SU-DHL-6 (cell line): ENCODE data around the gene SUSD6.

Source experiments
- H2AFZ ChIP-seq: fragments of 200-600 bp; sonication (generic); 2 replicates; pipeline ENCODE4 v1.6.1; 2014; ENCODE audit warnings: low read depth, mild to moderate bottlenecking, moderate library complexity, mixed read lengths, antibody characterized with exemption, low read length; ENCODE audit not compliant: severe bottlenecking
- H3F3A ChIP-seq: fragments of 200-600 bp; shearing (Covaris generic); 2 replicates; pipeline ENCODE4 v1.6.0; 2016; ENCODE audit warnings: antibody characterized with exemption, mild to moderate bottlenecking; ENCODE audit not compliant: insufficient read depth
- H3K27ac ChIP-seq: fragments of 200-600 bp; sonication (generic); 2 replicates; pipeline ENCODE4 v1.5.1; 2016; ENCODE audit warnings: low read depth, mild to moderate bottlenecking, low read length, moderate library complexity, mixed read lengths
- H3K27me3 ChIP-seq: fragments of 200-600 bp; sonication (generic), shearing (Covaris generic); 2 replicates; pipeline ENCODE4 v1.6.0; 2014; ENCODE audit warnings: mild to moderate bottlenecking, low read length
- H3K36me3 ChIP-seq: fragments of 200-600 bp; sonication (generic); 2 replicates; pipeline ENCODE4 v1.6.1; 2014; ENCODE audit warnings: mild to moderate bottlenecking, low read length, mixed read lengths
- H3K4me2 ChIP-seq: fragments of 300-600, 200-600 bp; shearing (Covaris generic), sonication (generic); 2 replicates; pipeline ENCODE4 v1.6.0; 2014; ENCODE audit warnings: low read length, low read depth, mild to moderate bottlenecking; ENCODE audit not compliant: poor library complexity, severe bottlenecking
- H3K4me3 ChIP-seq: fragments of 200-600 bp; sonication (generic); 2 replicates; pipeline ENCODE4 v1.5.1; 2014; ENCODE audit warnings: antibody characterized with exemption, low read length, mild to moderate bottlenecking, mixed read lengths; ENCODE audit not compliant: insufficient read depth, poor library complexity, severe bottlenecking
- H3K79me2 ChIP-seq: fragments of 200-600 bp; sonication (generic); 2 replicates; pipeline ENCODE4 v1.6.1; 2014; ENCODE audit warnings: mild to moderate bottlenecking, low read length, moderate library complexity; ENCODE audit not compliant: insufficient read depth
- H3K9ac ChIP-seq: fragments of 200-600 bp; sonication (generic); 2 replicates; pipeline ENCODE4 v1.7.0; 2014; ENCODE audit warnings: mild to moderate bottlenecking, low read length
- H3K9me2 ChIP-seq: fragments of 200-600 bp; sonication (generic); replicated peaks from 2 replicates; pipeline ENCODE4 v1.6.1; 2014; ENCODE audit warnings: low read length; ENCODE audit not compliant: insufficient read depth
- H3K9me3 ChIP-seq: fragments of 200-600 bp; sonication (generic); 2 replicates; pipeline ENCODE4 v1.6.1; 2014; ENCODE audit warnings: low read length, mixed read lengths; ENCODE audit not compliant: insufficient read depth
- H4K20me1 ChIP-seq: fragments of 200-600 bp; sonication (generic); 2 replicates; pipeline ENCODE4 v1.6.1; 2014; ENCODE audit warnings: low read depth, mild to moderate bottlenecking, antibody characterized with exemption, low read length, moderate library complexity, mixed read lengths
- CTCF ChIP-seq: fragments of 200-600 bp; sonication (generic); IDR thresholded peaks from one replicate; pipeline ENCODE4 v1.5.1; 2017; ENCODE audit warnings: antibody characterized with exemption, mild to moderate bottlenecking, low read length, moderate library complexity; ENCODE audit not compliant: insufficient read depth, poor library complexity, severe bottlenecking
- EZH2phosphoT487 ChIP-seq: fragments of 200-600 bp; sonication (generic), shearing (Covaris generic); conservative IDR thresholded peaks from 2 replicates; pipeline ENCODE4 v1.6.1; 2018; ENCODE audit warnings: mild to moderate bottlenecking, antibody characterized with exemption, low read length, moderate library complexity, mixed read lengths

SUSD6 gene

DNA sequence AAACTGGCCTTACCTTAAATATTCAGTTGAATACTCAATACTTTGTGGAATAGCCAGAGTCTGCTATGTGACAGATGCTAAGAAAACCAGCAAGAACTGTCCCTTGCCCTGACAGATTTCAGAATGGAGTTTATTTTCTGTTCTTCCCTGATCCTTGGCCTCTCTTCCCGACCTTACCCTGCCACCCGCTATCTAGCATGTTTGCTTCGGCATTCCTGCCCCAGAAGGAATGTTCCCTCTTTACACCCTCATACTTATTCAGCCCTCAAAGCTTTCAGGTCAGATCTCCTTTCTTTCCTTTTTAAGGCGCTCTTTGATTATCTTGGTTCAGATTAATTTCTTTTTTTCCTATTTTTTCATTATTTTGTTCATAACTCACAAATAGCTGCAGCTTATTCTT is 21.8 kb downstream of the SUSD6 start:
- no peaks in the 10 kb centered on the region for H3K36me3 ChIP-seq
- no peaks in the 10 kb centered on the region for H3K27me3 ChIP-seq
- H3F3A ChIP-seq: peaks cover 12% of the 10 kb centered on the region
- no peak overlapping the region for H3K27ac ChIP-seq
- H3K9ac ChIP-seq: no peak overlapping the region
- peaks cover 100% of the 10 kb centered on the region for H3K79me2 ChIP-seq
- H3K9me3 ChIP-seq: no peaks in the 10 kb centered on the region
- no peaks in the 10 kb centered on the region for H3K9me2 ChIP-seq
- no peak overlapping the region for H3K4me2 ChIP-seq
- TF ChIP-seq EZH2phosphoT487 (no peak), CTCF (no peak)
- no peak overlapping the region for H3K4me3 ChIP-seq
- peaks cover 41% of the 10 kb centered on the region for H4K20me1 ChIP-seq
- no peak overlapping the region for H2AFZ ChIP-seq

GRCh38 chr14:69635981-69636639 is 24.7 kb downstream of the SUSD6 start:
- TF ChIP-seq CTCF (no peak), EZH2phosphoT487 (no peak)
- H3K9ac ChIP-seq: peak overlapping the region; percentile 13; the same call in 1 of the 2 replicates
- H3K27ac ChIP-seq: peak overlapping the region; percentile 29; the same call in 1 of the 2 replicates
- H3F3A ChIP-seq: no peaks in the 10 kb centered on the region
- peaks cover 100% of the 10 kb centered on the region for H3K79me2 ChIP-seq
- no peak overlapping the region for H2AFZ ChIP-seq
- H3K9me2 ChIP-seq: no peaks in the 10 kb centered on the region
- peaks cover 7% of the 10 kb centered on the region for H3K36me3 ChIP-seq
- H3K4me3 ChIP-seq: no peak overlapping the region
- peaks cover 8% of the 10 kb centered on the region; the same call in 1 of the 2 replicates for H3K9me3 ChIP-seq
- no peaks in the 10 kb centered on the region for H3K27me3 ChIP-seq
- H3K4me2 ChIP-seq: peak overlapping the region; percentile 25
- peaks cover 24% of the 10 kb centered on the region; the same call in 1 of the 2 replicates for H4K20me1 ChIP-seq

DNA sequence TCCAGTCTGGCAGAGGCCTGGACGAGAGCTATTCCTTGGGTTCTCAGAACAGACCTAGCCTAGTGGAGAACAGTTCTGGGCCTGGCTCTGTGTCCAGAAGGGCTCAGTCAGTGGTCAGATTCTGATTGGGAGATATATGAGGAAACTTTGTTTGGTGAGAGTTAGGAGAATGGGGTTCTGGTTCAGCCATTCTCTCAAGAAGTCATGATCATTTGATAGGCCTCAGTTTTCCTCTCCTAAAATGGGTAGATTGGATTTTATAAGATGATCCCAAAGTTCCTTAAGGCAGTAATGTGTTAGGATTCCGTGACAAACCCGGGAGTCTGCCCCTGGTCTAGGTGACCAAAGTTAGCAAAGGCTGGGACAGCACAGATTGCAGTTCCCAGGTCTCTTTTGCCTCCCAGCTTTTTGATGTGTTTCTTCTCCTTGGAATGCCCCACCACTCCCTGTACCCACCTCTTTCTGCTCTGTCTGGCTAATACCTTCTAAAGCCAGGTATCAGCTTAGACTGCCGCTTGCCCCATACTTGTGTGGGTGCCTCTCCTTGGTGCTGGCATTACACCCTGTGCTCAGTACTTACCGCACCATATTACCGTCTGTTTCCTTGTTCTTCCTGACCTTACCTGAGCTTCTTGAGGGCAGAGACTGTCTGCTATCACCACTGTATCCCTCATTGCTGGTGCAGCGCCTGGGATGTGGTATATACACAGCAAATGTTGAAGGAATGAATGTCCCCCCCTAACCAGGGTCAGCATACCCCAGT is 25.5 kb downstream of the SUSD6 start:
- H4K20me1 ChIP-seq: peaks cover 17% of the 10 kb centered on the region; the same call in 1 of the 2 replicates
- H3K9ac ChIP-seq: peak overlapping the region; percentile 13; the same call in 1 of the 2 replicates
- peak overlapping the region; percentile 29; the same call in 1 of the 2 replicates for H3K27ac ChIP-seq
- H3F3A ChIP-seq: no peaks in the 10 kb centered on the region
- H3K4me2 ChIP-seq: peak overlapping the region; percentile 25
- no peak overlapping the region for H3K4me3 ChIP-seq
- H3K79me2 ChIP-seq: peaks cover 100% of the 10 kb centered on the region
- no peaks in the 10 kb centered on the region for H3K27me3 ChIP-seq
- H2AFZ ChIP-seq: no peak overlapping the region
- peaks cover 15% of the 10 kb centered on the region; the same call in 1 of the 2 replicates for H3K9me3 ChIP-seq
- TF ChIP-seq CTCF (no peak), EZH2phosphoT487 (no peak)
- H3K9me2 ChIP-seq: no peaks in the 10 kb centered on the region
- peaks cover 15% of the 10 kb centered on the region for H3K36me3 ChIP-seq
